WI38 (cell line): ENCODE measurements around the gene TCF19.

ENCODE experiments used
- H3K4me3 ChIP-seq: 2 replicates; pipeline ENCODE4 v1.5.1; 2011; ENCODE audit warnings: low read depth, mild to moderate bottlenecking, control low read depth, low read length
- CTCF ChIP-seq: IDR thresholded peaks from 2 replicates; pipeline ENCODE4 v1.5.1; 2012; ENCODE audit warnings: low read depth, mild to moderate bottlenecking, control low read depth, low read length

The TCF19 gene

GRCh38 chr6:31114970-31115849 is 43.2 kb upstream of the TCF19 start:
- H3K4me3 ChIP-seq = peak overlapping the region; percentile 18; the same call in 1 of the 2 replicates
- TF ChIP-seq CTCF = no peak

GRCh38 chr6:31115941-31116560 is 42.3 kb upstream of the TCF19 start:
- no peak for TF ChIP-seq CTCF
- H3K4me3 ChIP-seq = no peak overlapping the region

- no peak for TF ChIP-seq CTCF
- H3K4me3 ChIP-seq = no peak overlapping the region
Observed at GRCh38 chr6:31116661-31117385, 41.6 kb upstream of the TCF19 start.

GRCh38 chr6:31118178-31118577 is 40.2 kb upstream of the TCF19 start:
- TF ChIP-seq CTCF = no peak
- no peak overlapping the region for H3K4me3 ChIP-seq

GRCh38 chr6:31120151-31120915 is 38.1 kb upstream of the TCF19 start, which contains the start of gene CDSN:
Gene CDSN, minus strand, starts transcription at chr6:31120446. Its CDS starts 27 bp downstream, at chr6:31120419.
- no peak within 1 kb of the TSS for H3K4me3 ChIP-seq
- TF ChIP-seq CTCF = no peak

- H3K4me3 ChIP-seq = no peak overlapping the region
- no peak for TF ChIP-seq CTCF
Observed at GRCh38 chr6:31121131-31121790, 37.1 kb upstream of the TCF19 start.
